Nucleus accumbens (tissue), 56 donors: ENCODE results near the gene PCDHGA4.
"Not testable (repeated sequence)": the region's sequence is repeated elsewhere in the genome, so short reads cannot be mapped to it uniquely, and the experiment has no call there.

Source experiments
- DNase-seq, 56 donors: peaks; one replicate each; lab custom pipeline; 2025; lab: John Stamatoyannopoulos, UW

The PCDHGA4 gene

DNA sequence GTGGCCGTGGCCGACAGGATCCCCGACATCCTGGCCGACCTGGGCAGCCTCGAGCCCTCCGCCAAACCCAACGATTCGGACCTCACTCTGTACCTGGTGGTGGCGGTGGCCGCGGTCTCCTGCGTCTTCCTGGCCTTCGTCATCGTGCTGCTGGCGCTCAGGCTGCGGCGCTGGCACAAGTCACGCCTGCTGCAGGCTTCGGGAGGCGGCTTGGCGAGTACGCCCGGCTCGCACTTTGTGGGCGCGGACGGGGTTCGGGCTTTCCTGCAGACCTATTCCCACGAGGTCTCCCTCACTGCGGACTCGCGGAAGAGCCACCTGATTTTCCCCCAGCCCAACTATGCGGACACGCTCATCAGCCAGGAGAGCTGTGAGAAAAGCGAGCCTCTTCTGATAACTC, 8.8 kb upstream of the PCDHGA4 start:
- DNase-seq: not testable (repeated sequence)

DNA sequence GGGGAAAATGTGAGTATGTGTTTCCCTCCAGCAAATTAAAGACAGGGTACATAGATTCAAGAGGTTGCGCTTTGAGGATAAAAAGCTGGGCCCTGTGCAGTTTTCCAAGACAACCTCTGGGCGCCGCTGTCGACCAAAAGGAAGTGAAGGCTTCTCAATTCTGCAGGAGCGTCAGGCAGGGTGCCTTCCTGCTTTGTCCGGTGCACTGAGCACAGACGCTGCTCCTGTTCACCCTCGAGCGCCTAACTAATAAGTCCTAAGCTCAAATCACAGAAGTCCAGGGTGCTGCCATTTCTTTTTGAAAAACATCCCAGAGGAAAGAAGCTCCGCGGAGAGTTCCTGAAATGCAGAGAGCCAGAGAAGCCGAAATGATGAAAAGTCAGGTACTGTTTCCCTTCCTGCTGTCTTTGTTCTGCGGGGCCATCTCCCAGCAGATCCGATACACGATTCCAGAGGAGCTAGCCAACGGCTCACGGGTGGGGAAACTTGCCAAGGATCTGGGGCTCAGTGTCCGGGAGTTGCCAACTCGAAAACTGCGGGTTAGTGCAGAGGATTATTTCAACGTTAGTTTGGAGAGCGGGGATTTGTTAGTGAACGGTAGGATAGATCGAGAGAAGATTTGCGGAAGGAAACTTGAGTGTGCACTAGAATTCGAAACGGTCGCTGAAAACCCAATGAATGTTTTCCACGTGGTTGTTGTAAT, 4.8 kb upstream of the PCDHGA4 start, which contains the start of gene PCDHGB1:
Gene PCDHGB1 (plus strand): TSS at position 183 of the 703 bp plus-strand sequence. CDS start 162 bp downstream, at position 345.
- peak in 3 of 56 donors; percentile 12 to 36 (median 13) for DNase-seq

DNA sequence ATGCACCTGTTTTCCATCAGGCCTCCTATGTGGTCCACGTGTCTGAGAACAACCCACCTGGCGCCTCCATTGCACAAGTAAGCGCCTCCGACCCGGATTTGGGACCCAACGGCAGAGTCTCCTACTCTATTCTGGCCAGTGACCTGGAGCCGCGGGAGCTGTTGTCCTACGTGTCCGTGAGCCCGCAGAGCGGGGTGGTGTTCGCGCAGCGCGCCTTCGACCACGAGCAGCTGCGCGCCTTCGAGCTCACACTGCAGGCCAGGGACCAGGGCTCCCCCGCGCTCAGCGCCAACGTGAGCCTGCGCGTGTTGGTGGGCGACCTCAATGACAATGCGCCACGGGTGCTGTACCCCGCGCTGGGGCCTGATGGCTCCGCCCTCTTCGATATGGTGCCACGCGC, 3.2 kb upstream of the PCDHGA4 start:
- no peak for DNase-seq

- no peak for DNase-seq
These were observed 820 bp downstream of the PCDHGA4 start for GRCh38 chr5:141355641-141356040.

DNA sequence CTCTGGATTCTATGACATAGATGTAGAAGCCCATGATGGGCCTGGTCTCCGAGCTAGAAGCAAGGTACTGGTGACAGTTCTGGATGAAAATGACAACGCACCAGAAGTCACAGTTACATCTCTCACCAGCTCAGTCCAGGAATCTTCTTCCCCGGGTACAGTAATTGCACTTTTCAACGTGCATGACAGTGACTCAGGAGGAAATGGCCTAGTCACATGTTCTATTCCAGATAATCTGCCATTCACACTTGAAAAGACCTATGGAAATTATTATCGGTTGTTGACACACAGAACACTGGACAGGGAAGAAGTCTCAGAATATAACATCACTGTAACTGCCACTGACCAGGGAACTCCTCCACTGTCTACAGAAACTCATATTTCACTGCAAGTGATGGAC, 1.3 kb downstream of the PCDHGA4 start:
- DNase-seq: no peak

- DNase-seq: no peak
These were observed 2.1 kb downstream of the PCDHGA4 start for GRCh38 chr5:141356950-141357349.

GRCh38 chr5:141359790-141360426, 5.1 kb downstream of the PCDHGA4 start, which contains the start of gene PCDHGB2:
PCDHGB2 (plus strand) TSS chr5:141359994; CDS start chr5:141360136, 142 bp downstream.
- peak in 1 of 56 donors; percentile 5 for DNase-seq

GRCh38 chr5:141360685-141361084, 5.9 kb downstream of the PCDHGA4 start:
- DNase-seq: no peak

- DNase-seq: no peak
These were observed 7.9 kb downstream of the PCDHGA4 start for GRCh38 chr5:141362719-141363118.

DNA sequence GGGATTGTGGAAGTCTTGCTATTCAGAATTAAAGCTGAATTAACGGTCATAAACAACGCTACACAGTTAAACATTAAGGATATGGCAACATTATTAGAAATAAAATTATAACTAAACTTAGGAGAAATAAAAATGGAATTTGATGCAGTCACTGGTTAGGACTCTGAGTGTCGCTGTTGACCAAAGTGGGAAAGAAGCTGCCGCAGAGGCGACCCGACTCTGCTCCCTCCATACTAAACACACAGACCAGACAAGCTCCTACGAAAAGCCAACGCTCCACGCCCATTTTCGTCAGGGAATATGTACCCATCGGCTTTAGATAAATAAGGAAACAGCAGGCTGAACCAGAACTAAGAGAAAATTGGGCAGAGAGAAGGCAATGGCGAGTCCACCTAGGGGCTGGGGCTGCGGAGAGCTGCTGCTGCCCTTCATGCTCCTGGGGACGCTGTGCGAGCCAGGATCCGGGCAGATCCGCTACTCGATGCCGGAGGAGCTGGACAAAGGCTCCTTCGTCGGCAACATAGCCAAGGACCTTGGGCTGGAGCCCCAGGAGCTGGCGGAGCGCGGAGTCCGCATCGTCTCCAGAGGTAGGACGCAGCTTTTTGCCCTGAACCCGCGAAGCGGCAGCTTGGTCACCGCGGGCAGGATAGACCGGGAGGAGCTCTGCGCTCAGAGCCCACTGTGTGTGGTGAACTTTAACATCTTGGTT, 9.3 kb downstream of the PCDHGA4 start, which contains the start of gene PCDHGA5:
Gene PCDHGA5 (plus strand): TSS at position 211 of the 709 bp plus-strand sequence. CDS start 169 bp downstream, at position 380.
- DNase-seq: no peak

DNA sequence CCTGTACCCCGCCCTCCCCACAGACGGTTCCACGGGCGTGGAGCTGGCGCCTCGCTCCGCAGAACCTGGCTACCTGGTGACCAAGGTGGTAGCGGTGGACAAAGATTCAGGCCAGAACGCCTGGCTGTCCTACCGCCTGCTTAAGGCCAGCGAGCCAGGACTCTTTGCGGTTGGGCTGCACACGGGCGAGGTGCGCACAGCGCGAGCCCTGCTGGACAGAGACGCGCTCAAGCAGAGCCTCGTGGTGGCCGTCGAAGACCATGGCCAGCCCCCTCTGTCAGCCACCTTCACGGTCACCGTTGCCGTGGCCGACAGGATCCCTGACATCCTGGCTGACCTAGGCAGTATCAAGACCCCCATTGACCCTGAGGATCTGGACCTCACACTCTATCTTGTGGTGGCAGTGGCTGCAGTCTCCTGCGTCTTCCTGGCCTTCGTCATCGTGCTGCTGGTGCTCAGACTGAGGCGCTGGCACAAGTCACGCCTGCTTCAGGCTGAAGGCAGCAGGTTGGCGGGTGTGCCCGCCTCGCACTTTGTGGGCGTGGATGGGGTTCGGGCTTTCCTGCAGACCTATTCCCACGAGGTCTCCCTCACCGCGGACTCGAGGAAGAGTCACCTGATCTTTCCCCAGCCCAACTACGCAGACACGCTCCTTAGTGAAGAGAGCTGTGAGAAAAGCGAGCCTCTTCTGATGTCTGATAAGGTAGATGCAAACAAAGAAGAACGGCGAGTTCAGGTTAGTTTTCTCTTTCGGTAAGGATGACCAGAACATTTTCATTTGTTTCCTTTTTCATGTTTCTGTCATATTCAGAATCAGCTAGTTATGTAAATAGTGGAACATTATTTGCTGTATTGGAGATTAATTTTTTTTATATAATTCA, 11.4 kb downstream of the PCDHGA4 start:
- DNase-seq: no peak

DNA sequence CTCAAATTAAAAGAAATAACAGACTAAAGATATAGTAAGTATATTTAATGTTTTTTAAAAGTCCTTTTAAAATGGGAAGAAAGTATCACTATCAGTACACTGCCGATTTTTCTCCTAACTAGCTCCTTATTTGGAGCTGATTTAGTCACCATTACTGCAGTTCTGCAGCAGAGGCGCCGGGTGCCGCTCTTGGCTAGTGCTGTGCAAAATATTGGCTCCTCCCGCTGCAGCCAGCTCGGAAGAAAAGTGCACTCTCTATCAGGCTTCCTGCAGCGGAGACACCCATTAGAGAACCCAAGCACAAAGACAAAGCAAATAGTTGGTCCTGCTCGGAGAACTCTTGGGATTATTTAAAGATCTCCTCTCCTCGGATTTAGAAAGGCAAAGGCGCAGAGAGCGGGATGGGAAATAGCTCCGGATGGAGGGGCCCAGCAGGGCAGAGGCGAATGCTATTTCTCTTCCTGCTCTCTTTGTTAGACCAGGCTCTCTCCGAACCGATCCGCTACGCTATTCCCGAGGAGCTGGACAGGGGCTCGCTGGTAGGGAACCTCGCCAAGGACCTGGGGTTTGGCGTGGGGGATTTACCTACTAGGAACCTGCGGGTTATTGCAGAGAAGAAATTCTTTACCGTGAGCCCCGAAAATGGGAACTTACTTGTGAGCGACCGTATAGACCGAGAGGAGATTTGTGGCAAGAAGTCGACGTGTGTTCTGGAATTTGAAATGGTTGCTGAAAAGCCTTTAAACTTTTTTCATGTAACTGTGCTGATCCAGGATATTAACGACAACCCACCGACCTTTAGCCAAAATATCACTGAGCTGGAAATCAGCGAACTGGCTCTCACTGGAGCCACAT, 15.4 kb downstream of the PCDHGA4 start, which contains the start of gene PCDHGB3:
Gene PCDHGB3 (plus strand): TSS at position 249 of the 855 bp plus-strand sequence. CDS start 153 bp downstream, at position 402.
- DNase-seq: peak in 1 of 56 donors; percentile 16

DNA sequence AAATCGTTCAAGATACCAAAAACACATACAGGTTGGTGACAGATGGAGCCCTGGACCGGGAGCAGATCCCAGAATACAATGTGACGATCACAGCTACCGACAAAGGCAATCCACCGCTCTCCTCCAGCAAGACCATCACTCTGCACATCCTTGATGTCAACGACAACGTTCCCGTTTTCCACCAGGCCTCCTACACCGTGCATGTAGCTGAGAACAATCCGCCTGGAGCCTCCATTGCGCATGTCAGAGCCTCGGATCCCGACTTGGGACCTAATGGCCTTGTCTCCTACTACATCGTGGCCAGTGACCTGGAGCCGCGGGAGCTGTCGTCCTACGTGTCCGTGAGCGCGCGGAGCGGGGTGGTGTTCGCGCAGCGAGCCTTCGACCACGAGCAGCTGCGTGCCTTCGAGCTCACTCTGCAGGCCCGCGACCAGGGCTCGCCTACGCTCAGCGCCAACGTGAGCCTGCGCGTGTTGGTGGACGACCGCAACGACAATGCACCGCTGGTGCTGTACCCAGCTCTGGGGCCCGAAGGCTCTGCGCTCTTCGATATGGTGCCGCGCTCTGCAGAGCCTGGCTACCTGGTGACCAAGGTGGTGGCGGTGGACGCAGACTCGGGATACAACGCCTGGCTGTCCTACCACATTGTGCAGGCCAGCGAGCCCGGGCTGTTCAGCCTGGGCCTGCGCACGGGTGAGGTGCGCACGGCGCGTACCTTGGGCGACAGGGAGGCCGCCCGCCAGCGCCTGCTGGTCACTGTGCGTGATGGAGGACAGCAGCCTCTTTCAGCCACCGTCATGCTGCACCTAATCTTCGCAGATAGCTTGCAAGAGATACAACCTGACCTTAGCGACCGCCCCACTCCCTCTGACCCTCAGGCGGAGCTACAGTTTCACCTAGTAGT, 17.0 kb downstream of the PCDHGA4 start:
- DNase-seq: no peak

DNA sequence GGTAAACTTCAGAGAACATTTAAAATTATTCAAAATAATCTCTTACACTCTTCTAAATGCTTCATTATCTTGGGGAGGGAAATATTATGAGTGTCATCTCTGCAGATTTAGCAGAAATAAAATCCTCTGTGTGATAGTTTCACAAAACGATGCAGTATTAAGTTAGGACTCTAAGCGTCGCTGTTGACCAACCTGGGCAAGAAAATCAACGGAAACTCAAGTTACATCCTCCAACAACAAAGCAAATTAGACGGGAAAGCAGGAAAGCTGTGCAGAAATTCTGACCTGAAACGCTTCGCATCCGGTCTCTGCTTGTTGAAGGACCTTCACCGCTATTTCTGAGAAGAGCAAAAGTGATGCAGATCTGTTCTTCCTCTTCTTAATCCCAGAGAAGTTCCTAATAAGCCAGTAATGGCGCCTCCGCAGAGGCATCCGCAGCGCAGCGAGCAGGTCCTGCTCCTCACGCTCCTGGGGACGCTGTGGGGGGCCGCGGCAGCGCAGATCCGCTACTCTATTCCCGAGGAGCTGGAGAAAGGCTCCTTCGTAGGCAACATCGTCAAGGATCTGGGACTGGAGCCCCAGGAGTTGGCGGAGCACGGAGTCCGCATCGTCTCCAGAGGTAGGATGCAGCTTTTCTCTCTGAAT, 19.0 kb downstream of the PCDHGA4 start, which contains the start of gene PCDHGA6:
Gene PCDHGA6 (plus strand): TSS at position 219 of the 645 bp plus-strand sequence. CDS start 193 bp downstream, at position 412.
- DNase-seq: no peak

DNA sequence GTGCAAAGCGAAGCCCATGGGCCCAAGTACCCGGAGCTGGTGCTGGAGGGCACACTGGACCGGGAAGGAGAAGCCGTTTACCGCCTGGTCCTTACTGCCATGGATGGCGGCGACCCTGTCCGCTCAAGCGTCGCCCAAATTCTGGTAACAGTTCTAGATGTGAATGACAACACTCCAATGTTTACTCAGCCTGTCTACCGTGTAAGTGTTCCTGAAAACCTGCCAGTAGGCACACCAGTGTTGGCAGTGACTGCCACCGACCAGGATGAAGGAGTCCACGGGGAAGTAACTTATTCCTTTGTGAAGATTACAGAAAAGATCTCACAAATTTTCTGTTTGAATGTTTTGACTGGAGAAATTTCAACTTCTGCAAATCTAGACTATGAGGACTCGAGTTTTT, 19.8 kb downstream of the PCDHGA4 start:
- no peak for DNase-seq

GRCh38 chr5:141375444-141376155, 20.8 kb downstream of the PCDHGA4 start:
- not testable (repeated sequence) for DNase-seq
